Measurements from ENCODE around the gene NPY4R2.
"Not testable (repeated sequence)": the region's sequence is repeated elsewhere in the genome, so short reads cannot be mapped to it uniquely, and the experiment has no call there.

GRCh38 chr10:47897813-47898212 is 20.6 kb upstream of the NPY4R2 start:
- TF ChIP-seq POLR2AphosphoS5, CTCF, POLR2A (IDR thresholded peaks at IDR 0.05): not testable (repeated sequence)

Data from prostate gland (tissue), 2 donors.